COLO668 (cell line): Measurements from ENCODE around the gene FTO.

Experiments used
- DNase-seq: peaks from one replicate; lab custom pipeline; 2025; ENCODE audit not compliant: unreplicated experiment; lab: John Stamatoyannopoulos, UW

FTO gene

GRCh38 chr16:53708490-53708889 is 4.5 kb downstream of the FTO start:
- DNase-seq = no peak

GRCh38 chr16:53711390-53711789 is 7.4 kb downstream of the FTO start:
- no peak for DNase-seq

- DNase-seq = no peak
Measured at GRCh38 chr16:53712065-53712464, 8.1 kb downstream of the FTO start.

GRCh38 chr16:53713403-53714204 is 9.6 kb downstream of the FTO start:
- DNase-seq = no peak

GRCh38 chr16:53714205-53715022 is 10.5 kb downstream of the FTO start:
- no peak for DNase-seq

- no peak for DNase-seq
Measured at GRCh38 chr16:53715023-53715384, 11.0 kb downstream of the FTO start.

- DNase-seq = no peak
Measured at GRCh38 chr16:53717577-53717976, 13.6 kb downstream of the FTO start.

- no peak for DNase-seq
Measured at GRCh38 chr16:53721017-53721416, 17.1 kb downstream of the FTO start.

- no peak for DNase-seq
Measured at GRCh38 chr16:53726625-53727024, 22.7 kb downstream of the FTO start.

- DNase-seq = no peak
Measured at GRCh38 chr16:53730693-53731092, 26.7 kb downstream of the FTO start.

GRCh38 chr16:53732296-53732929 is 28.5 kb downstream of the FTO start:
- DNase-seq = no peak

GRCh38 chr16:53734908-53735307 is 31.0 kb downstream of the FTO start:
- DNase-seq = no peak

GRCh38 chr16:53736297-53736696 is 32.3 kb downstream of the FTO start:
- DNase-seq = no peak

GRCh38 chr16:53737552-53737951 is 33.6 kb downstream of the FTO start:
- no peak for DNase-seq

GRCh38 chr16:53740476-53740875 is 36.5 kb downstream of the FTO start:
- DNase-seq = no peak

GRCh38 chr16:53740933-53741531 is 37.1 kb downstream of the FTO start:
- DNase-seq = no peak

GRCh38 chr16:53741546-53741945 is 37.6 kb downstream of the FTO start:
- no peak for DNase-seq

GRCh38 chr16:53743149-53743566 is 39.2 kb downstream of the FTO start:
- DNase-seq = no peak

GRCh38 chr16:53744449-53744848 is 40.5 kb downstream of the FTO start:
- DNase-seq = peak; percentile 37

GRCh38 chr16:53745086-53745485 is 41.1 kb downstream of the FTO start:
- no peak for DNase-seq

GRCh38 chr16:53745753-53746266 is 41.9 kb downstream of the FTO start:
- no peak for DNase-seq
